Neuronal stem cell (in vitro differentiated cells): ENCODE results near the gene TXNIP.

Source experiments
- DNase-seq: peaks from one replicate; pipeline ENCODE4 v3.0.0-alpha.2; 2013; ENCODE audit warnings: low spot score
- H2AFZ ChIP-seq: one replicate; pipeline ENCODE4 v1.6.1; 2013; ENCODE audit warnings: mild to moderate bottlenecking, low read length, inconsistent platforms
- H2AK5ac ChIP-seq: 2 replicates; pipeline ENCODE4 v1.6.1; 2013; ENCODE audit warnings: low read depth, mild to moderate bottlenecking, inconsistent platforms, low read length, moderate library complexity, mixed read lengths
- H2BK120ac ChIP-seq: 2 replicates; pipeline ENCODE4 v1.6.1; 2013; ENCODE audit warnings: low read depth, mild to moderate bottlenecking, inconsistent platforms, low read length, moderate library complexity, mixed read lengths
- H2BK12ac ChIP-seq: one replicate; pipeline ENCODE4 v1.6.1; 2013; ENCODE audit warnings: low read length, inconsistent platforms
- H2BK15ac ChIP-seq: 2 replicates; pipeline ENCODE4 v1.6.1; 2013; ENCODE audit warnings: mild to moderate bottlenecking, low read length, inconsistent platforms, mixed read lengths
- H2BK5ac ChIP-seq: one replicate; pipeline ENCODE4 v1.6.1; 2013; ENCODE audit warnings: inconsistent platforms, mild to moderate bottlenecking, low read length, moderate library complexity
- H3K14ac ChIP-seq: one replicate; pipeline ENCODE4 v1.6.1; 2013; ENCODE audit warnings: low read length, inconsistent platforms
- H3K18ac ChIP-seq: 2 replicates; pipeline ENCODE4 v1.6.1; 2013; ENCODE audit warnings: low read length, inconsistent platforms
- H3K23ac ChIP-seq: 2 replicates; pipeline ENCODE4 v1.6.1; 2013; ENCODE audit warnings: low read depth, mild to moderate bottlenecking, mixed read lengths, low read length, inconsistent platforms; ENCODE audit not compliant: poor library complexity
- H3K27ac ChIP-seq: replicated peaks from 3 replicates; pipeline ENCODE4 v1.5.1; 2013; ENCODE audit warnings: low read length, inconsistent platforms
- H3K27me3 ChIP-seq, 3 experiments: 2 replicates each; pipeline ENCODE4 v1.6.1; 2013; ENCODE audit warnings: low read length in 3 of 3, mild to moderate bottlenecking in 2 of 3, inconsistent platforms in 1 of 3, low read depth in 1 of 3, mixed read lengths in 1 of 3, moderate library complexity in 1 of 3; ENCODE audit not compliant: control insufficient read depth in 3 of 3, insufficient read depth in 3 of 3
- H3K36me3 ChIP-seq, 2 donors: replicated peaks in 1 of 2; 2 replicates each; pipeline ENCODE4 v1.6.1; 2013; ENCODE audit warnings: low read length in 2 of 2; ENCODE audit not compliant: control insufficient read depth in 2 of 2, insufficient read depth in 2 of 2
- H3K4ac ChIP-seq: 2 replicates; pipeline ENCODE4 v1.6.1; 2013; ENCODE audit warnings: inconsistent platforms, mild to moderate bottlenecking, low read length, moderate library complexity
- H3K4me1 ChIP-seq, 2 donors: 1 replicate in 1 of 2; 2 replicates in 1 of 2; pipeline ENCODE4 v1.6.1; 2013; ENCODE audit warnings: low read length in 2 of 2, low read depth in 1 of 2; ENCODE audit not compliant: control insufficient read depth in 2 of 2, insufficient read depth in 1 of 2
- H3K4me2 ChIP-seq: one replicate; pipeline ENCODE4 v1.6.1; 2013; ENCODE audit warnings: mild to moderate bottlenecking, low read length, inconsistent platforms; ENCODE audit not compliant: insufficient read depth, poor library complexity, severe bottlenecking
- H3K4me3 ChIP-seq, 2 donors: 2 replicates each; pipeline ENCODE4 v1.5.1; 2013; ENCODE audit warnings: low read length in 2 of 2, mild to moderate bottlenecking in 2 of 2, inconsistent platforms in 1 of 2, moderate library complexity in 1 of 2
- H3K79me1 ChIP-seq: one replicate; pipeline ENCODE4 v1.6.1; 2013; ENCODE audit warnings: low read depth, mild to moderate bottlenecking, inconsistent platforms, low read length, moderate library complexity
- H3K9ac ChIP-seq: one replicate; pipeline ENCODE4 v1.6.1; 2013; ENCODE audit warnings: mild to moderate bottlenecking, low read depth, low read length, inconsistent platforms; ENCODE audit not compliant: poor library complexity
- H3K9me3 ChIP-seq, 2 donors: replicated peaks in 1 of 2; 2 replicates each; pipeline versions ENCODE3 to v1.6.1; 2013; ENCODE audit warnings: low read length in 2 of 2, mild to moderate bottlenecking in 2 of 2, inconsistent platforms in 1 of 2, low read depth in 1 of 2, mixed read lengths in 1 of 2, moderate library complexity in 1 of 2; ENCODE audit not compliant: control insufficient read depth in 2 of 2, insufficient read depth in 1 of 2
- H4K8ac ChIP-seq: one replicate; pipeline ENCODE4 v1.6.1; 2013; ENCODE audit warnings: low read depth, mild to moderate bottlenecking, inconsistent platforms, low read length, moderate library complexity
- H4K91ac ChIP-seq: one replicate; pipeline ENCODE4 v1.6.1; 2013; ENCODE audit warnings: low read length, low read depth, mild to moderate bottlenecking, inconsistent platforms; ENCODE audit not compliant: poor library complexity
- WGBS, 2 donors: extraction: QIAGEN DNeasy Blood & Tissue Kit; methylation state at CpG; one replicate each; pipeline ENCODE4 v1.1.7; 2013; ENCODE audit warnings: missing lambda C conversion rate in 2 of 2, mixed read lengths in 1 of 2; ENCODE audit not compliant: insufficient read length in 2 of 2, insufficient replicate concordance in 1 of 2; ENCODE audit errors: extremely low coverage in 2 of 2; 5-methylcytosine and 5-hydroxymethylcytosine counted together

The TXNIP gene

DNA sequence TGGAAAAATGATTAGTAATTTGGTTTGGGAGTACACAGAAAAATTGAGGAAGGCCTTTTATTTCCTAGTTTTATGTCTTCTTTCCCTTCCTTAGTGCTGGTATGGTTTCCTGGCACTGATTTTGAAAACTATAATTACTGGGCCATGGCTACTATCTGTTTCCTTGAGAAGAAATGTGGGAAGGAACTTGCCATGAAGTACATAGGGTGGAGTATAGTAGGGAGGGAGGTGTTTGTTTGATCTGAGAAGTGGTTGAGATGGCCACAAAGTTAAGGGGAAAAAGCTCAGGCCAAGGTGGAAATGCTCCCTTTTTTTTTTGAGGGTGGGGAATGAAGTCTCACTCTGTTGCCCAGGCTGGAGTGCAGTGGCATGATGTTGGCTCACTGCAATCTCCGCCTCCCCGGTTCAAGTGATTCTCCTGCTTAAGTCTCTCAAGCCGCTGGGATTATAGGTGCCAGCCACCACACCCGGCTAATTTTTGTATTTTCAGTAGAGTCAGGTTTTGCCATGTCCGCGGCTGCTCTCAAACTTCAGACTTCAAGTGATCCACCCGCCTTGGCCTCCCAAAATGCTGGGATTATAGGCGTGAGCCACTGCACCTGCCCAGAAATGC lies 13.9 kb upstream of the TXNIP start:
- no peak overlapping the region for H4K8ac ChIP-seq
- no peak overlapping the region for H3K23ac ChIP-seq
- H3K79me1 ChIP-seq = no peaks in the 10 kb centered on the region
- no peak overlapping the region for H2BK120ac ChIP-seq
- no peak overlapping the region for H3K4me2 ChIP-seq
- no peak overlapping the region for H3K14ac ChIP-seq
- H3K9ac ChIP-seq = no peak overlapping the region
- H3K9me3 ChIP-seq = no peaks in the 10 kb centered on the region
- no peak overlapping the region for H2AFZ ChIP-seq
- no peaks in the 10 kb centered on the region for H3K4me1 ChIP-seq
- no peak overlapping the region for H2AK5ac ChIP-seq
- H3K27ac ChIP-seq = no peak overlapping the region
- H3K36me3 ChIP-seq = no peaks in the 10 kb centered on the region
- H2BK15ac ChIP-seq = no peak overlapping the region
- H3K4ac ChIP-seq = no peak overlapping the region
- no peak overlapping the region for H3K18ac ChIP-seq
- H2BK5ac ChIP-seq = no peak overlapping the region
- no CpG with 5 or more reads among the region's 8 CpGs for WGBS, 2 donors
- H3K27me3 ChIP-seq = peaks cover 0 to 5% (median 0%) of the 10 kb centered on the region in 3 experiments
- DNase-seq = no peak
- H2BK12ac ChIP-seq = no peak overlapping the region
- no peak overlapping the region for H4K91ac ChIP-seq
- no peak overlapping the region for H3K4me3 ChIP-seq

DNA sequence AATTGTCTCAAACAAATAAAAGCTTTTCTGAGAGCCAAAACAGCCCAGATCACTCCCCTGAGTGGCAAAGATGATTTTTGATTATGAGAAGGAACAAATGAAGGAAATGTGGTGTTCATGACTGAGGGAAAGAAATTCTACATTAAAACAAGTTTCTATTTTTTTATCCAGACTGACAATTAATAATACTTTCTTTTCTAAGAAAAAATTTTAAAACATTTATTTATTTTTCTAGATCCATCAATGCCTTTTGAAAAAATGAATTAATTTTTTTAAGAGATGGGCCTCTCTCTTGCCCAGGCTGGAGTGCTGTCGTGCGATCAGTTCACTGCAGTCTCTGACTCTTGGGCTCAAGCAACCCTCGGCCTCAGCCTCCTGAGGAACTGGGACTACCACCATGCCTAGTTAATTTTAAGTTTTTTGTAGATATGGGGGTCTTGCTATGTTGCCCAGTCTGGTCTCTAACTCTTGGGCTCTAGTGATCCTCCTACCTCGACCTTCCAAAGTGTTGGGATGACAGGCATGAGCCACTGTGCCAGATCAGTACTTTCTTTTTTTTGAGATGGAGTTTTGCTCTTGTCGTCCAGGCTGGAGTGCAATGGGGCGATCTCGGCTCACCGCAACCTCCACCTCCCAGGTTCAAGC lies 11.2 kb upstream of the TXNIP start:
- H3K23ac ChIP-seq = no peak overlapping the region
- H3K27me3 ChIP-seq = no peaks in the 10 kb centered on the region
- no peaks in the 10 kb centered on the region for H3K79me1 ChIP-seq
- H2AFZ ChIP-seq = no peak overlapping the region
- H3K9ac ChIP-seq = no peak overlapping the region
- H2BK15ac ChIP-seq = no peak overlapping the region
- no peaks in the 10 kb centered on the region for H3K36me3 ChIP-seq
- no peak overlapping the region for H2AK5ac ChIP-seq
- H3K4me2 ChIP-seq = no peak overlapping the region
- no peak overlapping the region for H4K91ac ChIP-seq
- no peak overlapping the region for H4K8ac ChIP-seq
- no peak overlapping the region for H3K18ac ChIP-seq
- no peak overlapping the region for H3K14ac ChIP-seq
- no peak overlapping the region for H2BK5ac ChIP-seq
- no peak overlapping the region for H3K4me3 ChIP-seq
- no peaks in the 10 kb centered on the region for H3K4me1 ChIP-seq
- no peak overlapping the region for H3K27ac ChIP-seq
- no peak overlapping the region for H3K4ac ChIP-seq
- no peak overlapping the region for H2BK12ac ChIP-seq
- DNase-seq = no peak
- no peak overlapping the region for H2BK120ac ChIP-seq
- no peaks in the 10 kb centered on the region for H3K9me3 ChIP-seq
- WGBS, 2 donors = no CpG with 5 or more reads among the region's 8 CpGs

DNA sequence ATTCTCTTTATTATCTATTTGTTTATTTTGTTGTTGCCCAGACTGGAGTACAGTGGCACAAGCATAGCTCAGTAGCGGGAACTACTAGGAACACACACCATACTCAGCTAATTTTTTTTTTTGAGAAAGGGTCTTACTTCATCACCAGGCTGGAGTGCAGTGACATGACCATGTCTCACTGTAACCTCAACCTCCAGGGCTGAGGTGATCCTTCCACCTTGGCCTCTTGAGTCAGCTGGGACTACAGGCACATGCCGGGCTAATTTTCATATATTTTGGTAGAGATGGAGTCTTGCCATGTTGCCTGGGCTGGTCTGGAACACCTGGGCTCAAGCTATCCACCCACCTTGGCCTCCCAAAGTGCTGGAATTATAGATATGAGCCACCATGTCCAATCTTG lies 5.3 kb upstream of the TXNIP start:
- Histone ChIP-seq H2AK5ac (no peak overlapping the region), H3K4ac (no peak overlapping the region), H2BK5ac (no peak overlapping the region), H3K4me3 (no peak overlapping the region), H2BK15ac (no peak overlapping the region), H3K27me3 (no peaks in the 10 kb centered on the region), H3K27ac (no peak overlapping the region), H3K18ac (no peak overlapping the region), H4K8ac (no peak overlapping the region), H2BK120ac (no peak overlapping the region), H3K14ac (no peak overlapping the region), H3K36me3 (no peaks in the 10 kb centered on the region), H2AFZ (no peak overlapping the region), H4K91ac (no peak overlapping the region), H3K23ac (no peak overlapping the region), H3K4me1 (peaks cover 6 to 10% of the 10 kb centered on the region in 2 donors), H3K79me1 (no peaks in the 10 kb centered on the region), H3K9ac (no peak overlapping the region), H3K4me2 (no peak overlapping the region), H2BK12ac (no peak overlapping the region), H3K9me3 (no peaks in the 10 kb centered on the region)
- no CpG with 5 or more reads among the region's 2 CpGs for WGBS, 2 donors
- DNase-seq = no peak

DNA sequence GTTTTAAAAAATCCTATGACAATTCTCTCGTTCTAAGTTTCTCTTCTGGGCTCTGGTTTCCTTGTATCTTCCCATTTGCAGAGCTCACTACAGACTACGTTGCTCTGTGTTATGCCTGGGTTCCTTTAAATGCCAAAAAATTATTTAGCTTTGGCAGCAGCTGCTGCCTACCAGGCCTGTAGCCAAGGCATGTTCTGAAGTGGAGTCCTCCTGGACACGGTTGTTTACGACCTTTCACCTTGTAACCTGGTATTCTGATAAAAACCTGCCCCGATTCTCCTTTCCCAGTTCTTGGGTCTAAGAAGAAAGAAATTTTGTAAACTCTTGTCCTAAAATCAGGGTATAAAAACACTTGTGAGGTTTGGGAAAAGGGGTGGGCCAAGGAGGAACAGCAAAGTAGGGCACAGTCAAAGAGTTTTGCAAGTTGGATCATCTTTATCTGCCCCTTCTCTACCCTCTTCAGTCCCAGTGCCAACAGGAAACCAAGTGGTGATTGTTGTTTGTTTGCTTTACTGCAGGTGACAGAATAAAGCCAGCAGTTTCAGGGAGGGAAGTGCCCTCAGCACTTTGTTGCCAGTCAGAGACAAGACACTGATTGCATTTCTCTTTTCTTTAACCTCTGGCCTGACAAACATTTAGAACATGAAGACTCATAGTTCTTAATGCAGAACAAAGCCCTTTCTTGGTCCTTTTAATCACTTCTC lies 3.1 kb upstream of the TXNIP start:
- no peak overlapping the region for H4K91ac ChIP-seq
- H2AFZ ChIP-seq = peak overlapping the region; percentile 39
- no peak overlapping the region for H4K8ac ChIP-seq
- H3K27me3 ChIP-seq = no peaks in the 10 kb centered on the region
- no peak overlapping the region for H3K4me3 ChIP-seq
- no peak overlapping the region for H2BK15ac ChIP-seq
- DNase-seq = no peak
- H3K27ac ChIP-seq = no peak overlapping the region
- H3K14ac ChIP-seq = no peak overlapping the region
- H2AK5ac ChIP-seq = no peak overlapping the region
- no peak overlapping the region for H2BK12ac ChIP-seq
- no peak overlapping the region for H2BK120ac ChIP-seq
- no peaks in the 10 kb centered on the region for H3K79me1 ChIP-seq
- H3K9ac ChIP-seq = no peak overlapping the region
- peaks cover 6 to 12% of the 10 kb centered on the region in 2 donors for H3K4me1 ChIP-seq
- WGBS, 2 donors = no CpG with 5 or more reads among the region's 5 CpGs
- H3K36me3 ChIP-seq = peaks cover 3 to 12% of the 10 kb centered on the region in 2 donors
- H3K4ac ChIP-seq = no peak overlapping the region
- no peak overlapping the region for H2BK5ac ChIP-seq
- no peak overlapping the region for H3K18ac ChIP-seq
- H3K9me3 ChIP-seq = no peaks in the 10 kb centered on the region
- H3K4me2 ChIP-seq = no peak overlapping the region
- no peak overlapping the region for H3K23ac ChIP-seq
